ENCODE measurements around the gene TRERF1.
"Not testable (repeated sequence)": the region's sequence is repeated elsewhere in the genome, so short reads cannot be mapped to it uniquely, and the experiment has no call there.

TRERF1 gene

GRCh38 chr6:42451333-42452170, at the start of gene TRERF1:
Gene TRERF1 (minus strand): TSS chr6:42451926. CDS start chr6:42269590, 182,336 bp downstream.
- DNase-seq (ENCODE audit: low read depth in 1 of 2, low spot score in 1 of 2): peak; percentile 9 to 37

GRCh38 chr6:42498473-42499128, 46.9 kb upstream of the TRERF1 start:
- no peak for DNase-seq (ENCODE audit: low read depth in 1 of 2, low spot score in 1 of 2)

GRCh38 chr6:42493914-42494539, 42.3 kb upstream of the TRERF1 start:
- no peak for DNase-seq (ENCODE audit: low read depth in 1 of 2, low spot score in 1 of 2)

- no peak for DNase-seq (ENCODE audit: low read depth in 1 of 2, low spot score in 1 of 2)
These were observed 36.4 kb upstream of the TRERF1 start for GRCh38 chr6:42488129-42488528.

- DNase-seq (ENCODE audit: low read depth in 1 of 2, low spot score in 1 of 2): no peak
These were observed 32.5 kb upstream of the TRERF1 start for GRCh38 chr6:42484261-42484660.

GRCh38 chr6:42482174-42482573, 30.4 kb upstream of the TRERF1 start:
- no peak for DNase-seq (ENCODE audit: low read depth in 1 of 2, low spot score in 1 of 2)

GRCh38 chr6:42471714-42472113, 20.0 kb upstream of the TRERF1 start:
- DNase-seq (ENCODE audit: low read depth in 1 of 2, low spot score in 1 of 2): no peak

GRCh38 chr6:42471142-42471541, 19.4 kb upstream of the TRERF1 start:
- no peak for DNase-seq (ENCODE audit: low read depth in 1 of 2, low spot score in 1 of 2)

- no peak for DNase-seq (ENCODE audit: low read depth in 1 of 2, low spot score in 1 of 2)
These were observed 16.5 kb upstream of the TRERF1 start for GRCh38 chr6:42468273-42468672.

- DNase-seq (ENCODE audit: low read depth in 1 of 2, low spot score in 1 of 2): no peak
These were observed 15.9 kb upstream of the TRERF1 start for GRCh38 chr6:42467651-42468050.

GRCh38 chr6:42466470-42466869, 14.7 kb upstream of the TRERF1 start:
- not testable (repeated sequence) for DNase-seq (ENCODE audit: low read depth in 1 of 2, low spot score in 1 of 2)

- DNase-seq (ENCODE audit: low read depth in 1 of 2, low spot score in 1 of 2): no peak
These were observed 10.8 kb upstream of the TRERF1 start for GRCh38 chr6:42462474-42462972.

- DNase-seq (ENCODE audit: low read depth in 1 of 2, low spot score in 1 of 2): no peak
These were observed 9.2 kb upstream of the TRERF1 start for GRCh38 chr6:42460883-42461282.

- DNase-seq (ENCODE audit: low read depth in 1 of 2, low spot score in 1 of 2): no peak
These were observed 8.2 kb upstream of the TRERF1 start for GRCh38 chr6:42459888-42460287.

- no peak for DNase-seq (ENCODE audit: low read depth in 1 of 2, low spot score in 1 of 2)
These were observed 2.7 kb upstream of the TRERF1 start for GRCh38 chr6:42454428-42454791.

GRCh38 chr6:42453654-42454427, 2.1 kb upstream of the TRERF1 start:
- DNase-seq (ENCODE audit: low read depth in 1 of 2, low spot score in 1 of 2): no peak

GRCh38 chr6:42453031-42453653, 1.4 kb upstream of the TRERF1 start:
- peak; percentile 58 to 72 for DNase-seq (ENCODE audit: low read depth in 1 of 2, low spot score in 1 of 2)

GRCh38 chr6:42452171-42453030, 675 bp upstream of the TRERF1 start:
- peak in 1 of 2 donors; percentile 47 for DNase-seq (ENCODE audit: low read depth in 1 of 2, low spot score in 1 of 2)

- peak in 1 of 2 donors; percentile 30 for DNase-seq (ENCODE audit: low read depth in 1 of 2, low spot score in 1 of 2)
These were observed 1.0 kb downstream of the TRERF1 start for GRCh38 chr6:42450477-42451332.
